Measurements from ENCODE around the gene IFI44. TPM values are rescaled to one million over a fixed set of nuclear protein-coding genes. Genes with fewer than 3 reads are reported as not detected.

IFI44 gene
- total and polyA plus RNA-seq, 2 of the 13 experiments (the other 11 are each of a cell fraction or from before 2014, with no cell fraction given) = not detected

DNA sequence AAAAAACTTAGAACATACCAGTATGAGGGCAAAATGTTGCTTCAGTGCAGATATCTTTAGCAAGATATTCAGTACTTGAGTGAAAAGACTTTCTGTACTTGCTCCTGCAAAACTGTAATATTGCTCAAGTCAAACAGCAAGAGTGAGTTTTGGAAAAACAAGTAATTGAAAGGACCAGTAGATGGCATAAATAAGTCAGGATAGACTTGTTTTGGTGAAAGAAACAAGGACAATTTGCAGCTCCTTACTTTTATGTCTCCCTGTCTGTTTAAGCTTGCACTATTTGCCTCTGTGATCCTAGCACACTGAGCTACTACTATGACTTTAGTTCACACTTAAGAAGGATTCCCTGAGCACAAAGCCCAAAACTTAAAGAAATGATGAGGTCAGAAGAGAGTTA, 39.1 kb downstream of the IFI44 start:
- no peak for DNase-seq (ENCODE audit: low spot score)
- H3K27ac ChIP-seq (ENCODE audit: extremely low read length, insufficient read depth, low read length) = no peak overlapping the region
- H4K20me1 ChIP-seq (ENCODE audit: insufficient read depth, low read length) = no peaks in the 10 kb centered on the region
- no peaks in the 10 kb centered on the region for H3K4me1 ChIP-seq (ENCODE audit: insufficient read depth, low read length)
- ATAC-seq = no peak
- POLR2A ChIA-PET = no interaction called here
- no peak for FAIRE-seq
- H3K36me3 ChIP-seq (replicated peaks in 1 of 2; ENCODE audit: control insufficient read depth in 1 of 2, insufficient read depth in 2 of 2, low read length in 2 of 2) = no peaks in the 10 kb centered on the region
- H3K27me3 ChIP-seq (ENCODE audit: control insufficient read depth in 1 of 2, insufficient read depth in 2 of 2, low read length in 2 of 2) = no peaks in the 10 kb centered on the region
- H3K4me3 ChIP-seq (replicated peaks in 1 of 3; ENCODE audit: insufficient read depth in 1 of 3, low read depth in 2 of 3, low read length in 3 of 3) = no peak overlapping the region
- CTCF ChIA-PET (ENCODE audit: low intra/inter-chr PET ratio, low total read pairs) = no interaction called here
- in situ Hi-C loops (cut with HindIII; ENCODE audit: extremely low pct_ligation_motif_present, low pct_unique_long_range_greater_than_20kb) = no loop called here
- H3K4me2 ChIP-seq (ENCODE audit: low read depth, low read length) = no peak overlapping the region
- no peak overlapping the region for H3K9ac ChIP-seq (ENCODE audit: insufficient read depth, low read depth, low read length)
- H3K79me2 ChIP-seq (ENCODE audit: insufficient read depth, low read length) = no peaks in the 10 kb centered on the region
- no peak overlapping the region for H2AFZ ChIP-seq (ENCODE audit: low read length)
- intact Hi-C loops (cut with micrococcal nuclease; ENCODE audit: unreplicated experiment) = no loop called here
- BruUV-seq (replicated peaks) = no TSS peak
- H3K9me3 ChIP-seq (ENCODE audit: low read length) = no peaks in the 10 kb centered on the region
- TF ChIP-seq, protein P1, sequence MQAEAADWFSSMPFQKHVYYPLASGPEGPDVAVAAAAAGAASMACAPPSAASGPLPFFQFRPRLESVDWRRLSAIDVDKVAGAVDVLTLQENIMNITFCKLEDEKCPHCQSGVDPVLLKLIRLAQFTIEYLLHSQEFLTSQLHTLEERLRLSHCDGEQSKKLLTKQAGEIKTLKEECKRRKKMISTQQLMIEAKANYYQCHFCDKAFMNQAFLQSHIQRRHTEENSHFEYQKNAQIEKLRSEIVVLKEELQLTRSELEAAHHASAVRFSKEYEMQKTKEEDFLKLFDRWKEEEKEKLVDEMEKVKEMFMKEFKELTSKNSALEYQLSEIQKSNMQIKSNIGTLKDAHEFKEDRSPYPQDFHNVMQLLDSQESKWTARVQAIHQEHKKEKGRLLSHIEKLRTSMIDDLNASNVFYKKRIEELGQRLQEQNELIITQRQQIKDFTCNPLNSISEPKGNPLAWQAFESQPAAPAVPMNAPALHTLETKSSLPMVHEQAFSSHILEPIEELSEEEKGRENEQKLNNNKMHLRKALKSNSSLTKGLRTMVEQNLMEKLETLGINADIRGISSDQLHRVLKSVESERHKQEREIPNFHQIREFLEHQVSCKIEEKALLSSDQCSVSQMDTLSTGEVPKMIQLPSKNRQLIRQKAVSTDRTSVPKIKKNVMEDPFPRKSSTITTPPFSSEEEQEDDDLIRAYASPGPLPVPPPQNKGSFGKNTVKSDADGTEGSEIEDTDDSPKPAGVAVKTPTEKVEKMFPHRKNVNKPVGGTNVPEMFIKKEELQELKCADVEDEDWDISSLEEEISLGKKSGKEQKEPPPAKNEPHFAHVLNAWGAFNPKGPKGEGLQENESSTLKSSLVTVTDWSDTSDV (CRISPR knock-in tag; IDR thresholded peaks at IDR 0.05) = no peak
- TF ChIP-seq ZNF335 (CRISPR knock-in tag; IDR thresholded peaks at IDR 0.05) = no peak
- TF ChIP-seq SAFB2 (CRISPR knock-in tag; IDR thresholded peaks at IDR 0.05; ENCODE audit: borderline replicate concordance, low read depth) = no peak
- no peak for TF ChIP-seq CAMTA2 (CRISPR knock-in tag; IDR thresholded peaks at IDR 0.05; ENCODE audit: borderline replicate concordance)
- TF ChIP-seq NR2F6 (IDR thresholded peaks at IDR 0.05) = no peak
- no peak for TF ChIP-seq NR2F6 (CRISPR knock-in tag; IDR thresholded peaks at IDR 0.05)
- TF ChIP-seq, protein P2, sequence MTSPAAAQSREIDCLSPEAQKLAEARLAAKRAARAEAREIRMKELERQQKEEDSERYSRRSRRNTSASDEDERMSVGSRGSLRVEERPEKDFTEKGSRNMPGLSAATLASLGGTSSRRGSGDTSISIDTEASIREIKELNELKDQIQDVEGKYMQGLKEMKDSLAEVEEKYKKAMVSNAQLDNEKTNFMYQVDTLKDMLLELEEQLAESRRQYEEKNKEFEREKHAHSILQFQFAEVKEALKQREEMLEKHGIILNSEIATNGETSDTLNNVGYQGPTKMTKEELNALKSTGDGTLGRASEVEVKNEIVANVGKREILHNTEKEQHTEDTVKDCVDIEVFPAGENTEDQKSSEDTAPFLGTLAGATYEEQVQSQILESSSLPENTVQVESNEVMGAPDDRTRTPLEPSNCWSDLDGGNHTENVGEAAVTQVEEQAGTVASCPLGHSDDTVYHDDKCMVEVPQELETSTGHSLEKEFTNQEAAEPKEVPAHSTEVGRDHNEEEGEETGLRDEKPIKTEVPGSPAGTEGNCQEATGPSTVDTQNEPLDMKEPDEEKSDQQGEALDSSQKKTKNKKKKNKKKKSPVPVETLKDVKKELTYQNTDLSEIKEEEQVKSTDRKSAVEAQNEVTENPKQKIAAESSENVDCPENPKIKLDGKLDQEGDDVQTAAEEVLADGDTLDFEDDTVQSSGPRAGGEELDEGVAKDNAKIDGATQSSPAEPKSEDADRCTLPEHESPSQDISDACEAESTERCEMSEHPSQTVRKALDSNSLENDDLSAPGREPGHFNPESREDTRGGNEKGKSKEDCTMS (CRISPR knock-in tag; conservative IDR thresholded peaks at IDR 0.05) = no peak
- TF ChIP-seq, protein P3, sequence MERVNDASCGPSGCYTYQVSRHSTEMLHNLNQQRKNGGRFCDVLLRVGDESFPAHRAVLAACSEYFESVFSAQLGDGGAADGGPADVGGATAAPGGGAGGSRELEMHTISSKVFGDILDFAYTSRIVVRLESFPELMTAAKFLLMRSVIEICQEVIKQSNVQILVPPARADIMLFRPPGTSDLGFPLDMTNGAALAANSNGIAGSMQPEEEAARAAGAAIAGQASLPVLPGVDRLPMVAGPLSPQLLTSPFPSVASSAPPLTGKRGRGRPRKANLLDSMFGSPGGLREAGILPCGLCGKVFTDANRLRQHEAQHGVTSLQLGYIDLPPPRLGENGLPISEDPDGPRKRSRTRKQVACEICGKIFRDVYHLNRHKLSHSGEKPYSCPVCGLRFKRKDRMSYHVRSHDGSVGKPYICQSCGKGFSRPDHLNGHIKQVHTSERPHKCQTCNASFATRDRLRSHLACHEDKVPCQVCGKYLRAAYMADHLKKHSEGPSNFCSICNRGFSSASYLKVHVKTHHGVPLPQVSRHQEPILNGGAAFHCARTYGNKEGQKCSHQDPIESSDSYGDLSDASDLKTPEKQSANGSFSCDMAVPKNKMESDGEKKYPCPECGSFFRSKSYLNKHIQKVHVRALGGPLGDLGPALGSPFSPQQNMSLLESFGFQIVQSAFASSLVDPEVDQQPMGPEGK (CRISPR knock-in tag; IDR thresholded peaks at IDR 0.05) = no peak
- no peak for TF ChIP-seq ZNF891 (CRISPR knock-in tag; IDR thresholded peaks at IDR 0.05)
- TF ChIP-seq ZBTB21 (CRISPR knock-in tag; IDR thresholded peaks at IDR 0.05) = no peak
- TF ChIP-seq, protein P4, sequence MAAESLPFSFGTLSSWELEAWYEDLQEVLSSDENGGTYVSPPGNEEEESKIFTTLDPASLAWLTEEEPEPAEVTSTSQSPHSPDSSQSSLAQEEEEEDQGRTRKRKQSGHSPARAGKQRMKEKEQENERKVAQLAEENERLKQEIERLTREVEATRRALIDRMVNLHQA (CRISPR knock-in tag; IDR thresholded peaks at IDR 0.05) = no peak
- TF ChIP-seq ZNF3 (CRISPR knock-in tag; IDR thresholded peaks at IDR 0.05) = no peak
- no peak for TF ChIP-seq THYN1 (CRISPR knock-in tag; IDR thresholded peaks at IDR 0.05; ENCODE audit: borderline replicate concordance, low read depth)
- no peak for TF ChIP-seq ZNF879 (CRISPR knock-in tag; IDR thresholded peaks at IDR 0.05)
- TF ChIP-seq, protein P5, sequence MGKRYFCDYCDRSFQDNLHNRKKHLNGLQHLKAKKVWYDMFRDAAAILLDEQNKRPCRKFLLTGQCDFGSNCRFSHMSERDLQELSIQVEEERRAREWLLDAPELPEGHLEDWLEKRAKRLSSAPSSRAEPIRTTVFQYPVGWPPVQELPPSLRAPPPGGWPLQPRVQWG (CRISPR knock-in tag; IDR thresholded peaks at IDR 0.05; ENCODE audit: borderline replicate concordance, low read depth) = no peak
- TF ChIP-seq ZNF546 (CRISPR knock-in tag; conservative IDR thresholded peaks at IDR 0.05) = no peak
- no peak for TF ChIP-seq KLF13 (CRISPR knock-in tag; IDR thresholded peaks at IDR 0.05)
- TF ChIP-seq KLF9 (CRISPR knock-in tag; IDR thresholded peaks at IDR 0.05; ENCODE audit: low read depth) = no peak
- no peak for TF ChIP-seq TGIF2 (CRISPR knock-in tag; IDR thresholded peaks at IDR 0.05)

Data from HepG2 (cell line).